ENCODE data around the gene MRPL49.
A peak's percentile ranks its signal among the peaks of the same experiment; 100 is the strongest.

Gene MRPL49

GRCh38 chr11:65163684-65164083 is 41.6 kb downstream of the MRPL49 start:
- no peaks in the 10 kb centered on the region for H3K9me3 ChIP-seq (ENCODE audit: control extremely low read depth in 1 of 5, control insufficient read depth in 4 of 5, insufficient read depth in 2 of 5, low read depth in 1 of 5, low read length in 4 of 5)
- H3K27ac ChIP-seq (ENCODE audit: insufficient read depth in 1 of 2, low read depth in 1 of 2, low read length in 2 of 2, poor library complexity in 1 of 2, severe bottlenecking in 2 of 2): no peak overlapping the region
- no CpG with 5 or more reads among the region's 2 CpGs for WGBS (ENCODE audit: insufficient coverage)
- H3K4me1 ChIP-seq (ENCODE audit: control extremely low read depth in 1 of 4, control insufficient read depth in 4 of 4, insufficient read depth in 4 of 4, low read length in 3 of 4): peaks cover 0 to 7% (median under 1%) of the 10 kb centered on the region in 4 experiments
- H3K4me3 ChIP-seq (ENCODE audit: control insufficient read depth in 1 of 7, extremely low read depth in 1 of 7, insufficient read depth in 4 of 7, low read depth in 2 of 7, low read length in 6 of 7): no peak overlapping the region
- no peak for DNase-seq
- ChIA-PET CTCF (interaction anchor here (0.7 to 2.3 kb wide), 3 partner anchors 12 to 17 kb away, joined by 3 to 5 read pairs (median 5); no protein-coding TSS in a partner anchor), POLR2A (interaction anchor here (0.7 kb wide), 1 partner anchor 12 kb away, joined by 4 read pairs; no protein-coding TSS in a partner anchor)
- H3K27me3 ChIP-seq (replicated peaks in 2 of 5; ENCODE audit: control insufficient read depth in 4 of 5, insufficient read depth in 5 of 5, low read length in 4 of 5): no peaks in the 10 kb centered on the region
- no peaks in the 10 kb centered on the region for H3K36me3 ChIP-seq (ENCODE audit: control insufficient read depth in 4 of 4, insufficient read depth in 4 of 4, low read length in 3 of 4)

- POLR2A ChIA-PET: interaction anchor here (0.5 kb wide), 1 partner anchor 247 kb away, joined by 3 read pairs; no protein-coding TSS in a partner anchor
- no peaks in the 10 kb centered on the region for H3K27me3 ChIP-seq (replicated peaks in 2 of 5; ENCODE audit: control insufficient read depth in 4 of 5, insufficient read depth in 5 of 5, low read length in 4 of 5)
Observed at GRCh38 chr11:65165410-65166317, 43.5 kb downstream of the MRPL49 start.

DNA sequence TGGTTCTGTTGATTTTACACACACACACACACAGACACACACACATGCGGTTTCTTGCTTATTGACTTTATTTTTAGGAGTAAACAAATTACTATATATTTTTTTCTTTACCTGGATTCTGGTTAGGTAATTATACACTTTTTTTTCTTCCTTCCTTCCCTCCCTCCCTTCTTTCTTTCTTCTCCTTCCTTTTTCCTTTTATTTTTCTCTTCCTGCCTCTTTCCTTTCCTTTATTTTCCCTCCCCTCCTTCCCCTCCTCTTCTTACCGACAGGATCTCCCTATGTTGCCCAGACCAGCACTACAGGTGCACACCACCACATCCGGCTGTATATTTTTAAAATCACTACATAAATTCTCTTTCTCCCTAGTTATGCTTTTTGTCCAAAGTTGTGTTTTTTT is 44.8 kb downstream of the MRPL49 start:
- ChIA-PET CTCF (interaction anchor here (1.2 to 4.2 kb wide), 3 partner anchors 15 to 35 kb away, joined by 3 to 25 read pairs (median 3); partner anchors contain the start of gene SYVN1), POLR2A (interaction anchor here (0.9 kb wide), 1 partner anchor 32 kb away, joined by 3 read pairs; no protein-coding TSS in a partner anchor)
- no peak for DNase-seq
- H3K27me3 ChIP-seq (replicated peaks in 2 of 5; ENCODE audit: control insufficient read depth in 4 of 5, insufficient read depth in 5 of 5, low read length in 4 of 5): no peaks in the 10 kb centered on the region
- H3K4me3 ChIP-seq (ENCODE audit: control insufficient read depth in 1 of 7, extremely low read depth in 1 of 7, insufficient read depth in 4 of 7, low read depth in 2 of 7, low read length in 6 of 7): no peak overlapping the region
- no peaks in the 10 kb centered on the region for H3K36me3 ChIP-seq (ENCODE audit: control insufficient read depth in 4 of 4, insufficient read depth in 4 of 4, low read length in 3 of 4)
- H3K4me1 ChIP-seq (ENCODE audit: control extremely low read depth in 1 of 4, control insufficient read depth in 4 of 4, insufficient read depth in 4 of 4, low read length in 3 of 4): peaks cover 1 to 24% (median 13%) of the 10 kb centered on the region in 4 experiments
- no CpG with 5 or more reads among the region's 3 CpGs for WGBS (ENCODE audit: insufficient coverage)
- no peak overlapping the region for H3K27ac ChIP-seq (ENCODE audit: insufficient read depth in 1 of 2, low read depth in 1 of 2, low read length in 2 of 2, poor library complexity in 1 of 2, severe bottlenecking in 2 of 2)
- no peaks in the 10 kb centered on the region for H3K9me3 ChIP-seq (ENCODE audit: control extremely low read depth in 1 of 5, control insufficient read depth in 4 of 5, insufficient read depth in 2 of 5, low read depth in 1 of 5, low read length in 4 of 5)

More at GRCh38 chr11:65165410-65166317, 43.5 kb downstream of the MRPL49 start:
- DNase-seq: peak in 1 of 3 donors; percentile 15
- H3K27ac ChIP-seq (ENCODE audit: insufficient read depth in 1 of 2, low read depth in 1 of 2, low read length in 2 of 2, poor library complexity in 1 of 2, severe bottlenecking in 2 of 2): no peak overlapping the region
- CTCF ChIA-PET: interaction anchor here (0.7 to 1.6 kb wide), 3 partner anchors 21 to 34 kb away, joined by 3 to 4 read pairs (median 3); no protein-coding TSS in a partner anchor
- H3K36me3 ChIP-seq (ENCODE audit: control insufficient read depth in 4 of 4, insufficient read depth in 4 of 4, low read length in 3 of 4): no peaks in the 10 kb centered on the region
- WGBS (ENCODE audit: insufficient coverage): 92% methylated on average over 21 of the region's 31 CpGs
- no peaks in the 10 kb centered on the region for H3K9me3 ChIP-seq (ENCODE audit: control extremely low read depth in 1 of 5, control insufficient read depth in 4 of 5, insufficient read depth in 2 of 5, low read depth in 1 of 5, low read length in 4 of 5)
- no peak overlapping the region for H3K4me3 ChIP-seq (ENCODE audit: control insufficient read depth in 1 of 7, extremely low read depth in 1 of 7, insufficient read depth in 4 of 7, low read depth in 2 of 7, low read length in 6 of 7)
- H3K4me1 ChIP-seq (ENCODE audit: control extremely low read depth in 1 of 4, control insufficient read depth in 4 of 4, insufficient read depth in 4 of 4, low read length in 3 of 4): peaks cover 1 to 24% (median 13%) of the 10 kb centered on the region in 4 experiments

GRCh38 chr11:65167656-65168055 is 45.5 kb downstream of the MRPL49 start:
- Histone ChIP-seq H3K36me3 (ENCODE audit: control insufficient read depth in 4 of 4, insufficient read depth in 4 of 4, low read length in 3 of 4) (no peaks in the 10 kb centered on the region), H3K27ac (ENCODE audit: insufficient read depth in 1 of 2, low read depth in 1 of 2, low read length in 2 of 2, poor library complexity in 1 of 2, severe bottlenecking in 2 of 2) (no peak overlapping the region), H3K9me3 (ENCODE audit: control extremely low read depth in 1 of 5, control insufficient read depth in 4 of 5, insufficient read depth in 2 of 5, low read depth in 1 of 5, low read length in 4 of 5) (no peaks in the 10 kb centered on the region), H3K27me3 (replicated peaks in 2 of 5; ENCODE audit: control insufficient read depth in 4 of 5, insufficient read depth in 5 of 5, low read length in 4 of 5) (no peaks in the 10 kb centered on the region), H3K4me3 (ENCODE audit: control insufficient read depth in 1 of 7, extremely low read depth in 1 of 7, insufficient read depth in 4 of 7, low read depth in 2 of 7, low read length in 6 of 7) (no peak overlapping the region), H3K4me1 (ENCODE audit: control extremely low read depth in 1 of 4, control insufficient read depth in 4 of 4, insufficient read depth in 4 of 4, low read length in 3 of 4) (peaks cover 1 to 24% (median 13%) of the 10 kb centered on the region in 4 experiments)
- CTCF ChIA-PET: interaction anchor here (0.5 to 4.2 kb wide), 3 partner anchors 16 to 68 kb away, joined by 3 to 25 read pairs (median 3); partner anchors contain the start of gene SYVN1
- POLR2A ChIA-PET: interaction anchor here (0.7 to 0.9 kb wide), 3 partner anchors 33 to 103 kb away, joined by 3 to 5 read pairs (median 3); no protein-coding TSS in a partner anchor
- 100% methylated on average over 1 of the region's 3 CpGs for WGBS (ENCODE audit: insufficient coverage)
- no peak for DNase-seq

DNA sequence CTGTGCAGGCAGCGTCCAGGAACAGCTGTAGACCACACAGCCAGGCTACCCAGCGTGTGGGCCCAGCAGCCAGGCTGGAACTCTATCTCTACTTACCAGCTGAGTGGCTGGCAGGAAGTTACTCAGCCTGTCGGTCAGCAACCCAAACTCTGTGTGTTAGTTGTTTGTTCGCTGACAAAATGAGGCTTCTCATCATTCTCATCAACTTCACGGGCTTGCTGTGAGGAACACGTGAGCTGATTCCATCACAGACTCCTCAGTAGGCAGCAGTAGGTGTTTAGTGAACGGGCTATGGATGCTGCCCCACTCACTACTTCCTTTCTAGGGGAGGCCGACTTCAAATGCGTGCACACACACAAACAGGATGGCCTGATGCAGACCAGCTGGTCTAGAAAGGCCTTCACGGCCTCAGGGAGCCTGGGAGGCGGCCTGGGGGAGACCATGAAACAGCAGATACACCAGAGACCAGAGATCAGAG is 47.1 kb downstream of the MRPL49 start:
- DNase-seq: peak; percentile 40 to 91 (median 63)
- CTCF ChIA-PET: interaction anchor here (0.6 to 4.2 kb wide), 9 partner anchors 9 to 250 kb away, joined by 3 to 25 read pairs (median 4); partner anchors contain the start of genes SYVN1 and ZNHIT2
- peak overlapping the region in 1 of 2 experiments; percentile 84 for H3K27ac ChIP-seq (ENCODE audit: insufficient read depth in 1 of 2, low read depth in 1 of 2, low read length in 2 of 2, poor library complexity in 1 of 2, severe bottlenecking in 2 of 2)
- no peaks in the 10 kb centered on the region for H3K36me3 ChIP-seq (ENCODE audit: control insufficient read depth in 4 of 4, insufficient read depth in 4 of 4, low read length in 3 of 4)
- H3K27me3 ChIP-seq (replicated peaks in 2 of 5; ENCODE audit: control insufficient read depth in 4 of 5, insufficient read depth in 5 of 5, low read length in 4 of 5): no peaks in the 10 kb centered on the region
- peaks cover 1 to 24% (median 13%) of the 10 kb centered on the region in 4 experiments for H3K4me1 ChIP-seq (ENCODE audit: control extremely low read depth in 1 of 4, control insufficient read depth in 4 of 4, insufficient read depth in 4 of 4, low read length in 3 of 4)
- H3K9me3 ChIP-seq (ENCODE audit: control extremely low read depth in 1 of 5, control insufficient read depth in 4 of 5, insufficient read depth in 2 of 5, low read depth in 1 of 5, low read length in 4 of 5): no peaks in the 10 kb centered on the region
- POLR2A ChIA-PET: interaction anchor here (0.5 to 1.9 kb wide), 7 partner anchors 8 to 58 kb away, joined by 3 to 22 read pairs (median 3); partner anchors contain the start of genes SYVN1, TM7SF2 and ZNHIT2
- no peak overlapping the region for H3K4me3 ChIP-seq (ENCODE audit: control insufficient read depth in 1 of 7, extremely low read depth in 1 of 7, insufficient read depth in 4 of 7, low read depth in 2 of 7, low read length in 6 of 7)
- 90% methylated on average over 9 of the region's 11 CpGs for WGBS (ENCODE audit: insufficient coverage)

DNA sequence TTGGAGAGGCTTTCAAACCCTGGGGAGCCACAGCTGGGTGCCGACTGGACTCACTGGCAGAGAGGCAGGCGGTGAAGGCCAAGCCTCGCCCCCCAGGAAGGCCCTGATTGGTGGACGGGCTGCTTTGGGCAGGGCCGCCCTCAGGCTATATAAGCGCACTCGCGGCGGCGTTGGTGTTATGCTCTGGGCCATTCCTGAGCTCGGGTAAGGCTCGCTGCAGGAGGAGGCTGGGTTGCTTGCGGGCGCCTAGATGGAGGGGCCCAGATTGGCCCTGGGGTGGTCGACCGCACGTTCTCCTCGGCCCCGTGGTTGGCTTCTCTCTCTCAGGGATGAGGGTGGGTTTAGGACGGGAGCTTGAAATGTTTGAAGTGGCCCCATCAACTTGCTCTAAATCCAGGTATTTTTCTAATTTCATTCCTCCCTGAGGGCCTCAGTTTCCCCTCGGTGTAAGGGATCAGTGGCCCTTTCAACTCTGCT is 48.0 kb downstream of the MRPL49 start, which contains the start of gene SPDYC:
SPDYC (plus strand) TSS at position 176 of the 477 bp plus-strand sequence. CDS start 1,125 bp downstream, outside the sequence.
- Histone ChIP-seq H3K27ac (ENCODE audit: insufficient read depth in 1 of 2, low read depth in 1 of 2, low read length in 2 of 2, poor library complexity in 1 of 2, severe bottlenecking in 2 of 2) (peak within 1 kb of the TSS in 1 of 2 experiments; percentile 84), H3K36me3 (ENCODE audit: control insufficient read depth in 4 of 4, insufficient read depth in 4 of 4, low read length in 3 of 4) (no peaks in the 10 kb centered on the region), H3K4me1 (ENCODE audit: control extremely low read depth in 1 of 4, control insufficient read depth in 4 of 4, insufficient read depth in 4 of 4, low read length in 3 of 4) (peaks cover 1 to 24% (median 13%) of the 10 kb centered on the region in 4 experiments), H3K4me3 (ENCODE audit: control insufficient read depth in 1 of 7, extremely low read depth in 1 of 7, insufficient read depth in 4 of 7, low read depth in 2 of 7, low read length in 6 of 7) (no peak within 1 kb of the TSS), H3K27me3 (replicated peaks in 2 of 5; ENCODE audit: control insufficient read depth in 4 of 5, insufficient read depth in 5 of 5, low read length in 4 of 5) (no peaks in the 10 kb centered on the region), H3K9me3 (ENCODE audit: control extremely low read depth in 1 of 5, control insufficient read depth in 4 of 5, insufficient read depth in 2 of 5, low read depth in 1 of 5, low read length in 4 of 5) (no peaks in the 10 kb centered on the region)
- DNase-seq: no peak
- 98% methylated on average over 15 of the region's 21 CpGs for WGBS (ENCODE audit: insufficient coverage)
- ChIA-PET CTCF (interaction anchor here (1.2 to 4.2 kb wide), 8 partner anchors 8 to 53 kb away, joined by 4 to 25 read pairs (median 4); partner anchors contain the start of genes CAPN1, SYVN1 and ZNHIT2), POLR2A (interaction anchor here (1.1 to 1.9 kb wide), 3 partner anchors 11 to 35 kb away, joined by 3 to 22 read pairs (median 6); partner anchors contain the start of gene SYVN1)

Data from common myeloid progenitor, CD34-positive (primary cell).